ENCODE results near the gene ANTXR2.

GRCh38 chr4:80036949-80037685, 35.9 kb downstream of the ANTXR2 start:
- TF ChIP-seq CTCF (IDR thresholded peaks at IDR 0.05): no peak
- TF ChIP-seq EP300 (IDR thresholded peaks at IDR 0.05): peak; percentile 83 to 91
- TF ChIP-seq POLR2A (IDR thresholded peaks at IDR 0.05): peak in 1 of 2 donors; percentile 12
